Activated CD4-positive, alpha-beta memory T cell treated with anti-CD3 and anti-CD28 coated beads for 36 hours (primary cell): ENCODE results near the gene JAK1. TPM values are rescaled to one million over a fixed set of nuclear protein-coding genes. Genes with fewer than 3 reads are reported as not detected.

Experiments used
- total RNA-seq, 2 experiments: library from RNA; stranded (reverse); gene quantifications; one replicate each; pipeline ENCODE4 v1.2.3, GENCODE V29; 2021

The JAK1 gene
- total RNA-seq, 2 experiments from 2014 or later, result 115 to 128 TPM

Other genes starting within 250 kb of the JAK1 start
- gene RAVER2, start 221.5 kb downstream of the JAK1 start, total RNA-seq, result 1 to 10 TPM; 2.9 to 3.2 TPM
- gene AK4, start 181.7 kb upstream of the JAK1 start, total RNA-seq, result 10 to 100 TPM; 42.7 to 45.5 TPM